GM12873 (cell line): ENCODE measurements around the gene UBA1.

ENCODE experiments used
- CTCF ChIP-seq: IDR thresholded peaks from 2 replicates; pipeline ENCODE4 v1.5.1; 2012; ENCODE audit warnings: low read depth, mild to moderate bottlenecking, moderate library complexity, low read length, control low read depth; ENCODE audit not compliant: insufficient read depth; ENCODE audit errors: missing control alignments

The UBA1 gene

GRCh38 chrX:47199286-47199685, 5.7 kb downstream of the UBA1 start:
- TF ChIP-seq CTCF, result no peak

DNA sequence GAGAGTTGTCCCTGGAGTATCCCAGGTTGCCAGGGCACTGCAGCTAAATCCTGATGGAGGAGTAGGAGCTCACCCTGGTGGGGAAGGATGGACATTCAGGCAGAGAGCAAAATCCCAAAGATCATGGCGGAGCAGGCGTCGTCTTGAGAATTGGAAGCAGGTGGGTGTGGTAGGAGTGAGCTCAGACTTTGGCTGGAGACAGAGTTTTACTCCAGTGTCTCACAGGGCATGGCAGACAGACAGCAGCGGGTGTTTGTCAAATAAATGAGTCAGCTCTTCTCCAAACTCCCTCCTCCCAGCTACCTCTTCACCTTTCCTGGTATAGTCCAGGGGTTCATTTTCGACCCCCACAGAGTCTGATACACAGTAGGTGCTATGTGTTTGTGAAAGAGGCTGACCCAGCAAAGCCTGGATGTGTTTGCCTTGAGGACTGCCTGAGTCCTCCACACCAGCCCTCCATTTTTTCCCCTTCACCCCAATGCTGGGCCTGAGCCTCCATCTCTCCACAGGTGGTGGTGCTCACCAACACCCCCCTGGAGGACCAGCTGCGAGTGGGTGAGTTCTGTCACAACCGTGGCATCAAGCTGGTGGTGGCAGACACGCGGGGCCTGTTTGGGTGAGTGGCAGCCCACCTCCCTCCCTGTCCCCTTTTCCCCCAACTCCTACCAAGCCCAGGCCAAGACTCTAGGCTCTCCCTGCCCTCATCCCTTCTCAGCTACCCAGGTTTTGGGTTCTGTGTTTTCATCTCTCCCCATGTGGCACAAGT, 6.9 kb downstream of the UBA1 start:
- TF ChIP-seq CTCF, result no peak

GRCh38 chrX:47201345-47201944, 7.8 kb downstream of the UBA1 start:
- TF ChIP-seq CTCF, result no peak

GRCh38 chrX:47202316-47202715, 8.7 kb downstream of the UBA1 start:
- no peak for TF ChIP-seq CTCF

GRCh38 chrX:47202877-47203276, 9.2 kb downstream of the UBA1 start:
- no peak for TF ChIP-seq CTCF

GRCh38 chrX:47204970-47205369, 11.3 kb downstream of the UBA1 start:
- TF ChIP-seq CTCF, result no peak

GRCh38 chrX:47206316-47206715, 12.7 kb downstream of the UBA1 start:
- TF ChIP-seq CTCF, result no peak
